GM12878 (cell line): ENCODE data around the gene ZBTB32. TPM values are rescaled to one million over a fixed set of nuclear protein-coding genes. Genes with fewer than 3 reads are reported as not detected.

ENCODE experiments used
- CHD1 ChIP-seq: IDR thresholded peaks from 2 replicates; pipeline ENCODE4 v1.6.1; 2012; ENCODE audit warnings: low read depth, low read length, improper control_type of control experiment
- CREB1 ChIP-seq: IDR thresholded peaks from 2 replicates; pipeline ENCODE4 v1.6.1; 2012; ENCODE audit warnings: low read depth, mild to moderate bottlenecking, inconsistent platforms
- EP300 ChIP-seq, 2 experiments: fragments of 150-350 bp in 1 of 2; IDR thresholded peaks; 2 replicates each; pipeline ENCODE4 v1.6.1; 2011 to 2012; ENCODE audit warnings: low read depth in 2 of 2, low read length in 2 of 2, borderline replicate concordance in 1 of 2, improper control_type of control experiment in 1 of 2, inconsistent platforms in 1 of 2; ENCODE audit not compliant: control insufficient read depth in 1 of 2
- HDAC6 ChIP-seq: fragments of 200-600 bp; sonication (generic); IDR thresholded peaks from one replicate; pipeline ENCODE4 v1.8.0; 2017; ENCODE audit warnings: antibody characterized with exemption; ENCODE audit not compliant: unreplicated experiment
- LARP7 ChIP-seq: fragments of 450-650 bp; IDR thresholded peaks from 2 replicates; pipeline ENCODE4 v1.6.1; 2017; ENCODE audit warnings: mild to moderate bottlenecking
- MYB ChIP-seq: fragments of 150-350 bp; IDR thresholded peaks from 2 replicates; pipeline ENCODE4 v1.6.1; 2014; ENCODE audit warnings: mild to moderate bottlenecking, low read depth, low read length, borderline replicate concordance
- MYC ChIP-seq: IDR thresholded peaks from 2 replicates; pipeline ENCODE4 v1.6.1; 2011; ENCODE audit warnings: mild to moderate bottlenecking, low read length, moderate library complexity, inconsistent platforms; ENCODE audit not compliant: insufficient read depth, insufficient replicate concordance, insufficient read length, severe bottlenecking
- PML ChIP-seq: IDR thresholded peaks from 2 replicates; pipeline ENCODE4 v1.6.1; 2012; ENCODE audit warnings: low read length, inconsistent platforms
- POLR2A ChIP-seq: IDR thresholded peaks from 2 replicates; pipeline ENCODE4 v1.6.1; 2011; ENCODE audit warnings: low read depth, mild to moderate bottlenecking, low read length
- POLR2AphosphoS5 ChIP-seq: IDR thresholded peaks from 2 replicates; pipeline ENCODE4 v1.6.1; 2011; ENCODE audit warnings: mild to moderate bottlenecking, low read length, inconsistent platforms
- RBBP5 ChIP-seq: fragments of 200-600 bp; sonication (generic); conservative IDR thresholded peaks from 2 replicates; pipeline ENCODE4 v1.6.1; 2016
- SREBF1 ChIP-seq: IDR thresholded peaks from 2 replicates; pipeline ENCODE4 v1.6.1; 2012; ENCODE audit warnings: mild to moderate bottlenecking, low read length
- TBL1XR1 ChIP-seq: IDR thresholded peaks from 2 replicates; pipeline ENCODE4 v1.6.1; 2012; ENCODE audit warnings: low read depth, low read length, improper control_type of control experiment
- TCF3 ChIP-seq: IDR thresholded peaks from 2 replicates; pipeline ENCODE4 v1.6.1; 2012; ENCODE audit warnings: low read depth, mild to moderate bottlenecking, low read length, borderline replicate concordance; ENCODE audit not compliant: insufficient read depth
- WRNIP1 ChIP-seq: IDR thresholded peaks from 2 replicates; pipeline ENCODE4 v1.6.1; 2011; ENCODE audit warnings: low read depth, low read length, improper control_type of control experiment, borderline replicate concordance
- ZNF207 ChIP-seq: fragments of 450-650 bp; IDR thresholded peaks from 2 replicates; pipeline ENCODE4 v1.6.1; 2014; ENCODE audit warnings: antibody characterized with exemption, mild to moderate bottlenecking, borderline replicate concordance
- ZSCAN29 ChIP-seq: fragments of 450-650 bp; IDR thresholded peaks from 2 replicates; pipeline ENCODE4 v1.6.1; 2017; ENCODE audit warnings: mild to moderate bottlenecking, moderate library complexity
- polyA plus RNA-seq, 11 experiments: library from polyadenylated mRNA; depleted of rRNA in 4 of 11; unstranded in 6 of 11; stranded (reverse) in 5 of 11; fragments of >200 nt; fragmentation: Nextera tagmentation in 4 of 11; fragmentation: Illumina TruSeq in 1 of 11; extraction: Ambion mirVana in 4 of 11; extraction: Trizol in 1 of 11; gene quantifications; 1 replicate in 1 of 11; 2 replicates in 10 of 11; pipeline versions ENCODE4 v1.2.1 to v1.2.3, GENCODE V29; 2011 to 2016; ENCODE audit warnings: inconsistent platforms in 2 of 11, missing spikeins in 2 of 11, low read depth in 1 of 11
- total RNA-seq, 4 experiments: library from RNA; depleted of rRNA in 3 of 4; stranded (reverse); fragments of >200 nt in 3 of 4; fragmentation: Illumina TruSeq in 1 of 4; extraction: Trizol in 1 of 4; gene quantifications; 2 replicates each; pipeline versions ENCODE4 v1.2.1 to v1.2.3, GENCODE V29; 2013 to 2021
- TF ChIP-seq, protein P1 (sequence below): fragments of 450-650 bp; IDR thresholded peaks from 2 replicates; pipeline ENCODE4 v1.6.1; 2014; ENCODE audit warnings: mild to moderate bottlenecking
- TF ChIP-seq, protein P2 (sequence below): fragments of 450-650 bp; IDR thresholded peaks from 2 replicates; pipeline ENCODE4 v1.6.1; 2017; ENCODE audit warnings: antibody characterized with exemption, mild to moderate bottlenecking, moderate library complexity
- TF ChIP-seq, protein P3 (sequence below): fragments of 450-650 bp; IDR thresholded peaks from 2 replicates; pipeline ENCODE4 v1.6.1; 2017; ENCODE audit warnings: borderline replicate concordance
- TF ChIP-seq, protein P4 (sequence below): fragments of 450-650 bp; IDR thresholded peaks from 2 replicates; pipeline ENCODE4 v1.6.1; 2017; ENCODE audit warnings: low read depth, mild to moderate bottlenecking, moderate library complexity
- TF ChIP-seq, protein P5 (sequence below): fragments of 450-650 bp; conservative IDR thresholded peaks from 2 replicates; pipeline ENCODE4 v1.6.1; 2017; ENCODE audit warnings: mild to moderate bottlenecking, moderate library complexity

Gene ZBTB32
- total and polyA plus RNA-seq, 10 of the 15 experiments (the other 5 are each of a cell fraction or from before 2014, with no cell fraction given): 1.0 to 46.7 (median 16.0) TPM

DNA sequence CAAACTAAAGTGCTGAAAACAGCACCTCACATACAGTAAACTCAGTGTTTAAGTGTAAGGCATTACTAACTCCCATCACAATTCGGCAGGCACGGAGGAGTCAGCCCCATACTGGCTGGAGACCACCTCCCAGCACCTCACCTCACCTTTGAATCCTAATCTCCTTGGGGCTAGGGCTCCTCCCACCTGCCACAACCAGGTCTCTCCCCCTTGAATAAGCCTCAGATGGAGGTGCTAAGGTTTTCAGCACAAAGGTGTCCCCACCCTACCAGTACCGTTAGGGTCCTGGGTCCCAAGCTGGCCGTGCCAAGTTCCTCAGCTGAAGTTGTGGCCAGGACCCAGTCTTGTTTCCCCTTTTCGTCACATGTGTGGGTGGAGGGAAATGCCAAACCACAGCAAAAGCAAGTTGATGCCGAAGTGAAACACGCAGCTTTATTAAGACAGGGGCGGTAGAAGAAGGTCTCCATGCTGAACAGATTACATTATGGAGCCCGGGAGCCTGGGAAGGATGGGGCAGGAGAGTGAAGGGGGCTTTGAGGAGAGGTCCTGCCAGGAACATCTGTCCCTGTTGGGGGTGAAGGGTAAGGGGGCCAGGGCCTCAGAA is 37.9 kb downstream of the ZBTB32 start, which contains the start of gene IGFLR1 (continued):
- peak; percentile 95 for TF ChIP-seq POLR2AphosphoS5
- TF ChIP-seq MYC: no peak
- TF ChIP-seq, protein P1, sequence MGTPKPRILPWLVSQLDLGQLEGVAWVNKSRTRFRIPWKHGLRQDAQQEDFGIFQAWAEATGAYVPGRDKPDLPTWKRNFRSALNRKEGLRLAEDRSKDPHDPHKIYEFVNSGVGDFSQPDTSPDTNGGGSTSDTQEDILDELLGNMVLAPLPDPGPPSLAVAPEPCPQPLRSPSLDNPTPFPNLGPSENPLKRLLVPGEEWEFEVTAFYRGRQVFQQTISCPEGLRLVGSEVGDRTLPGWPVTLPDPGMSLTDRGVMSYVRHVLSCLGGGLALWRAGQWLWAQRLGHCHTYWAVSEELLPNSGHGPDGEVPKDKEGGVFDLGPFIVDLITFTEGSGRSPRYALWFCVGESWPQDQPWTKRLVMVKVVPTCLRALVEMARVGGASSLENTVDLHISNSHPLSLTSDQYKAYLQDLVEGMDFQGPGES: no peak
- peak; percentile 91 for TF ChIP-seq CREB1
- no peak for TF ChIP-seq RBBP5
- peak; percentile 87; the same call in 1 of the 2 replicates for TF ChIP-seq TBL1XR1
- TF ChIP-seq, protein P2, sequence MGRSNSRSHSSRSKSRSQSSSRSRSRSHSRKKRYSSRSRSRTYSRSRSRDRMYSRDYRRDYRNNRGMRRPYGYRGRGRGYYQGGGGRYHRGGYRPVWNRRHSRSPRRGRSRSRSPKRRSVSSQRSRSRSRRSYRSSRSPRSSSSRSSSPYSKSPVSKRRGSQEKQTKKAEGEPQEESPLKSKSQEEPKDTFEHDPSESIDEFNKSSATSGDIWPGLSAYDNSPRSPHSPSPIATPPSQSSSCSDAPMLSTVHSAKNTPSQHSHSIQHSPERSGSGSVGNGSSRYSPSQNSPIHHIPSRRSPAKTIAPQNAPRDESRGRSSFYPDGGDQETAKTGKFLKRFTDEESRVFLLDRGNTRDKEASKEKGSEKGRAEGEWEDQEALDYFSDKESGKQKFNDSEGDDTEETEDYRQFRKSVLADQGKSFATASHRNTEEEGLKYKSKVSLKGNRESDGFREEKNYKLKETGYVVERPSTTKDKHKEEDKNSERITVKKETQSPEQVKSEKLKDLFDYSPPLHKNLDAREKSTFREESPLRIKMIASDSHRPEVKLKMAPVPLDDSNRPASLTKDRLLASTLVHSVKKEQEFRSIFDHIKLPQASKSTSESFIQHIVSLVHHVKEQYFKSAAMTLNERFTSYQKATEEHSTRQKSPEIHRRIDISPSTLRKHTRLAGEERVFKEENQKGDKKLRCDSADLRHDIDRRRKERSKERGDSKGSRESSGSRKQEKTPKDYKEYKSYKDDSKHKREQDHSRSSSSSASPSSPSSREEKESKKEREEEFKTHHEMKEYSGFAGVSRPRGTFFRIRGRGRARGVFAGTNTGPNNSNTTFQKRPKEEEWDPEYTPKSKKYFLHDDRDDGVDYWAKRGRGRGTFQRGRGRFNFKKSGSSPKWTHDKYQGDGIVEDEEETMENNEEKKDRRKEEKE: no peak
- peak; percentile 80; the same call in 1 of the 2 replicates for TF ChIP-seq PML
- TF ChIP-seq WRNIP1: peak; percentile 15; the same call in 1 of the 2 replicates
- peak; percentile 90 for TF ChIP-seq POLR2A
- TF ChIP-seq MYB: no peak
- TF ChIP-seq LARP7: peak; percentile 74
- TF ChIP-seq, protein P3, sequence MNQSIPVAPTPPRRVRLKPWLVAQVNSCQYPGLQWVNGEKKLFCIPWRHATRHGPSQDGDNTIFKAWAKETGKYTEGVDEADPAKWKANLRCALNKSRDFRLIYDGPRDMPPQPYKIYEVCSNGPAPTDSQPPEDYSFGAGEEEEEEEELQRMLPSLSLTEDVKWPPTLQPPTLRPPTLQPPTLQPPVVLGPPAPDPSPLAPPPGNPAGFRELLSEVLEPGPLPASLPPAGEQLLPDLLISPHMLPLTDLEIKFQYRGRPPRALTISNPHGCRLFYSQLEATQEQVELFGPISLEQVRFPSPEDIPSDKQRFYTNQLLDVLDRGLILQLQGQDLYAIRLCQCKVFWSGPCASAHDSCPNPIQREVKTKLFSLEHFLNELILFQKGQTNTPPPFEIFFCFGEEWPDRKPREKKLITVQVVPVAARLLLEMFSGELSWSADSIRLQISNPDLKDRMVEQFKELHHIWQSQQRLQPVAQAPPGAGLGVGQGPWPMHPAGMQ: no peak
- no peak for TF ChIP-seq ZSCAN29
- no peak for TF ChIP-seq HDAC6
- peak; percentile 62; the same call in 1 of the 2 replicates for TF ChIP-seq TCF3
- TF ChIP-seq CHD1: no peak; the same call in 1 of the 2 replicates
- TF ChIP-seq, protein P4, sequence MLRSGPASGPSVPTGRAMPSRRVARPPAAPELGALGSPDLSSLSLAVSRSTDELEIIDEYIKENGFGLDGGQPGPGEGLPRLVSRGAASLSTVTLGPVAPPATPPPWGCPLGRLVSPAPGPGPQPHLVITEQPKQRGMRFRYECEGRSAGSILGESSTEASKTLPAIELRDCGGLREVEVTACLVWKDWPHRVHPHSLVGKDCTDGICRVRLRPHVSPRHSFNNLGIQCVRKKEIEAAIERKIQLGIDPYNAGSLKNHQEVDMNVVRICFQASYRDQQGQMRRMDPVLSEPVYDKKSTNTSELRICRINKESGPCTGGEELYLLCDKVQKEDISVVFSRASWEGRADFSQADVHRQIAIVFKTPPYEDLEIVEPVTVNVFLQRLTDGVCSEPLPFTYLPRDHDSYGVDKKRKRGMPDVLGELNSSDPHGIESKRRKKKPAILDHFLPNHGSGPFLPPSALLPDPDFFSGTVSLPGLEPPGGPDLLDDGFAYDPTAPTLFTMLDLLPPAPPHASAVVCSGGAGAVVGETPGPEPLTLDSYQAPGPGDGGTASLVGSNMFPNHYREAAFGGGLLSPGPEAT: peak; percentile 93
- TF ChIP-seq, protein P5, sequence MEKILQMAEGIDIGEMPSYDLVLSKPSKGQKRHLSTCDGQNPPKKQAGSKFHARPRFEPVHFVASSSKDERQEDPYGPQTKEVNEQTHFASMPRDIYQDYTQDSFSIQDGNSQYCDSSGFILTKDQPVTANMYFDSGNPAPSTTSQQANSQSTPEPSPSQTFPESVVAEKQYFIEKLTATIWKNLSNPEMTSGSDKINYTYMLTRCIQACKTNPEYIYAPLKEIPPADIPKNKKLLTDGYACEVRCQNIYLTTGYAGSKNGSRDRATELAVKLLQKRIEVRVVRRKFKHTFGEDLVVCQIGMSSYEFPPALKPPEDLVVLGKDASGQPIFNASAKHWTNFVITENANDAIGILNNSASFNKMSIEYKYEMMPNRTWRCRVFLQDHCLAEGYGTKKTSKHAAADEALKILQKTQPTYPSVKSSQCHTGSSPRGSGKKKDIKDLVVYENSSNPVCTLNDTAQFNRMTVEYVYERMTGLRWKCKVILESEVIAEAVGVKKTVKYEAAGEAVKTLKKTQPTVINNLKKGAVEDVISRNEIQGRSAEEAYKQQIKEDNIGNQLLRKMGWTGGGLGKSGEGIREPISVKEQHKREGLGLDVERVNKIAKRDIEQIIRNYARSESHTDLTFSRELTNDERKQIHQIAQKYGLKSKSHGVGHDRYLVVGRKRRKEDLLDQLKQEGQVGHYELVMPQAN: no peak
- TF ChIP-seq SREBF1: no peak
- peak; percentile 86 to 95; a peak in 3 of 4 replicates for TF ChIP-seq EP300 (IDR thresholded peaks at IDR 0.05; ENCODE audit: borderline replicate concordance in 1 of 2, control insufficient read depth in 1 of 2, low read depth in 2 of 2, low read length in 2 of 2)
- 0 out of 2 replicates have a peak, but pooled peaks have one; percentile 18 for TF ChIP-seq ZNF207
